ENCODE data around the gene TP53AIP1. TPM values are rescaled to one million over a fixed set of nuclear protein-coding genes. Genes with fewer than 3 reads are reported as not detected.

Gene TP53AIP1
- total RNA-seq, 2 experiments from 2014 or later: 0.20 TPM; not detected in 1

DNA sequence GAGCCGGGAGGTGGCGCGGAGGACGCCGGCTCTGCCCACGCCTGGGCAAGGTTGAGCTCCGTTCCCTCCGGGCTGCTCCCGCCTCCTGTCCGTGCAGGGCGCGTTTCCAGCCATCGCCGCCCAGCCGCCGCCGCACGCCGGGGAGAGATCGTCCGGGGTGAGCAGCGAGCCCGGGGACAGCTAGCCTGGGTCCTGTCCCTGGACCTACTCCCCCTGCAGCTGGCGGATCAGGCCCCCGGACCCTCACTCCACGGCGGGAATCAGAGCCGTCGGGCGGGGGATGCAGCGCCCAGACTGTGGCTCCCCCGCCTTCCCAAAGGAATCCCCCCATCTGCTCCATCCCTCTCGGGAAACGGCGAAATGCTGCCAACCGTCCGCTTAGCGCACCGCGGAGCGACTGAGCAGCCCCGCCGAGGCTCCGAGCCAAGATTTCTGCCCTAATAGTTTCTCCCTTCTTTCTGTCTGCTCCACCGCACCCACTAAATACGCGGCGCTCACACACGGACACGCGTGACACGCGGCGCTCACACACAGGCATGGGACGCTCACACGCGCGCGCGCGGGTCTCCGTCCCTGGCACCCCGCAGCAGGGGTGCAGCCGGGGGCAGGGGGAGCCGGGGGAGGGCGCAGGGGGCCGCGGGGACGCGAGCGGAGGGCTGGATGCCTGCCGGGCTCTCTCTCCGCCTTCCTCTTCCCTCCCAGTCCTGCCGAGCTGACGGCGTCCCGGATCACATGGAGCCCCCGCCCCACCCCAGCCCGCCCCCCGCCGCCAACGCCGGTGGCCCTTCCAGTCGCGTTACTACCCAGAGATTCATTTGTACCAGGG, 51.9 kb downstream of the TP53AIP1 start, which contains the start of gene KCNJ5:
Gene KCNJ5 (plus strand): TSS at position 814 of the 826 bp plus-strand sequence. CDS start 19,918 bp downstream, outside the sequence.
- peaks cover 41 to 57% of the 10 kb centered on the region in 2 experiments for H3K27me3 ChIP-seq (ENCODE audit: control insufficient read depth in 1 of 2, insufficient read depth in 2 of 2, low read length in 2 of 2)
- Mint-ChIP-seq H3K4me3 (peak within 1 kb of the TSS; percentile 80), H3K27ac (no peak within 1 kb of the TSS)

DNA sequence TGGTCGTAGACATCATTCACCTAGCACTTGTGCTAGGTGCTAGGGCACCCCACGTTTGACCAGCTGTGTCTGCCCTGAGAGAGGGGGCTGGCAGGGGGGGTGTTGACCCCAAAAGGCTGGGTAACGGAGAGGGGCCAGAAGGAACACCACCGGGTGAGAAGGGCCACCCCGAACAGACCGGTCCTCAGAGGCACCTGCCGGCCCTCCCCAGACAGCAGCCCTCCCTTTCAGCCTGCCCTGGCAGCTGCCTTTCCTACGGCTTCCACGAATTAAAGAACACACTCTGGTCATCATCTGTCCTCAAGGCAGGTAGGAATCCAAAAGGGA, 52.5 kb downstream of the TP53AIP1 start:
- no peaks in the 10 kb centered on the region for H3K36me3 ChIP-seq (ENCODE audit: insufficient read depth, low read length)
- no peaks in the 10 kb centered on the region for H3K36me3 Mint-ChIP-seq (ENCODE audit: low read depth)
- H3K4me1 ChIP-seq (ENCODE audit: insufficient read depth, low read length): peaks cover 18% of the 10 kb centered on the region
- ChIA-PET POLR2A (no interaction called here), CTCF (no interaction called here)
- H3K4me1 Mint-ChIP-seq (ENCODE audit: low read depth): peaks cover 4% of the 10 kb centered on the region
- ATAC-seq (ENCODE audit: poor library complexity) (no peak), DNase-seq (no peak)
- TF ChIP-seq, protein P1, sequence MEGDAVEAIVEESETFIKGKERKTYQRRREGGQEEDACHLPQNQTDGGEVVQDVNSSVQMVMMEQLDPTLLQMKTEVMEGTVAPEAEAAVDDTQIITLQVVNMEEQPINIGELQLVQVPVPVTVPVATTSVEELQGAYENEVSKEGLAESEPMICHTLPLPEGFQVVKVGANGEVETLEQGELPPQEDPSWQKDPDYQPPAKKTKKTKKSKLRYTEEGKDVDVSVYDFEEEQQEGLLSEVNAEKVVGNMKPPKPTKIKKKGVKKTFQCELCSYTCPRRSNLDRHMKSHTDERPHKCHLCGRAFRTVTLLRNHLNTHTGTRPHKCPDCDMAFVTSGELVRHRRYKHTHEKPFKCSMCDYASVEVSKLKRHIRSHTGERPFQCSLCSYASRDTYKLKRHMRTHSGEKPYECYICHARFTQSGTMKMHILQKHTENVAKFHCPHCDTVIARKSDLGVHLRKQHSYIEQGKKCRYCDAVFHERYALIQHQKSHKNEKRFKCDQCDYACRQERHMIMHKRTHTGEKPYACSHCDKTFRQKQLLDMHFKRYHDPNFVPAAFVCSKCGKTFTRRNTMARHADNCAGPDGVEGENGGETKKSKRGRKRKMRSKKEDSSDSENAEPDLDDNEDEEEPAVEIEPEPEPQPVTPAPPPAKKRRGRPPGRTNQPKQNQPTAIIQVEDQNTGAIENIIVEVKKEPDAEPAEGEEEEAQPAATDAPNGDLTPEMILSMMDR (IDR thresholded peaks at IDR 0.05): no peak
- no peak overlapping the region for H3K27ac Mint-ChIP-seq
- no peak overlapping the region for H3K27ac ChIP-seq (ENCODE audit: low read depth in 1 of 2, low read length in 2 of 2)
- peaks cover 41 to 57% of the 10 kb centered on the region in 2 experiments for H3K27me3 ChIP-seq (ENCODE audit: control insufficient read depth in 1 of 2, insufficient read depth in 2 of 2, low read length in 2 of 2)
- H3K4me3 Mint-ChIP-seq: peak overlapping the region; percentile 12
- H3K4me3 ChIP-seq (ENCODE audit: low read length): peak overlapping the region; percentile 42
- H3K9me3 Mint-ChIP-seq: no peaks in the 10 kb centered on the region
- intact Hi-C loops (cut with DNase I, micrococcal nuclease): no loop called here
- H3K27me3 Mint-ChIP-seq: peaks cover 77% of the 10 kb centered on the region
- H3K9me3 ChIP-seq (ENCODE audit: control insufficient read depth in 1 of 2, insufficient read depth in 1 of 2, low read length in 2 of 2): peaks cover 0 to 15% of the 10 kb centered on the region in 2 experiments

More for the DNA sequence above, 51.9 kb downstream of the TP53AIP1 start, which contains the start of gene KCNJ5:
- Histone ChIP-seq H3K27ac (ENCODE audit: low read depth in 1 of 2, low read length in 2 of 2) (no peak within 1 kb of the TSS), H3K4me1 (ENCODE audit: insufficient read depth, low read length) (peaks cover 18% of the 10 kb centered on the region), H3K36me3 (ENCODE audit: insufficient read depth, low read length) (no peaks in the 10 kb centered on the region), H3K4me3 (ENCODE audit: low read length) (peak within 1 kb of the TSS; percentile 42), H3K9me3 (ENCODE audit: control insufficient read depth in 1 of 2, insufficient read depth in 1 of 2, low read length in 2 of 2) (peaks cover 0 to 15% of the 10 kb centered on the region in 2 experiments)
- ATAC-seq (ENCODE audit: poor library complexity) (peak; percentile 59), DNase-seq (peak in 2 of 14 experiments; percentile 6 to 39)
- no peaks in the 10 kb centered on the region for H3K36me3 Mint-ChIP-seq (ENCODE audit: low read depth)
- intact Hi-C loops (cut with DNase I, micrococcal nuclease): no loop called here
- no peaks in the 10 kb centered on the region for H3K9me3 Mint-ChIP-seq
- ChIA-PET POLR2A (no interaction called here), CTCF (no interaction called here)
- H3K27me3 Mint-ChIP-seq: peaks cover 73% of the 10 kb centered on the region
- H3K4me1 Mint-ChIP-seq (ENCODE audit: low read depth): peaks cover 4% of the 10 kb centered on the region
- TF ChIP-seq, protein P1 (IDR thresholded peaks at IDR 0.05): no peak

DNA sequence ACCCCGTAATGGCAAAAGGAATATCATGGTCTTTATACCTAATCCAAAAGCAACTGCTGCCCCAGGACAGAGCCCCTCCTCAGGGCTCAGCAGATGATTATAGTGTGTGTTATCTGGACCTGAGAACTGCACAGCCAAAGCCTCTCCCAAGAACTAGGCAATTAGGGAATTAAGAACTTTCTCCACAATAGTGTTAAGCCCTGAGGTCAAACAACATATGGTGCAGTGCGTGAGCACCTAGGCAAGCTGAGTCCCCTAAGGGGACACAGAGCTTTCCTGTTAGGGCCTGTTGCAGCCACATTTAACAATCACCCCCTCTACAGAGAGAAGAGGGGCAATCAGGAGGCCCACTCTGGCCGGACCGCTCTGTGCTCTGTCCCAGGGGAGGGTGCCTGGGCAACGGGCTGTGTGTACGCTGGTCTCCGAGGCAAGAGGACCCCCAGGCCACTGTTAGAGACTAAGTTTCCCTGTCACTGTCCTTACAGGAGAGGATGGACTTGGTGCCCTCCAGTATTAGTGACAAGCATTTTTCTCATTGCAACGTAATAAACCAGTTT, 52.9 kb downstream of the TP53AIP1 start:
- CTCF ChIA-PET: no interaction called here

More for the DNA sequence above, 52.9 kb downstream of the TP53AIP1 start:
- Mint-ChIP-seq H3K36me3 (ENCODE audit: low read depth) (no peaks in the 10 kb centered on the region), H3K27me3 (peaks cover 80% of the 10 kb centered on the region), H3K4me1 (ENCODE audit: low read depth) (peaks cover 6% of the 10 kb centered on the region), H3K9me3 (no peaks in the 10 kb centered on the region), H3K4me3 (no peak overlapping the region), H3K27ac (no peak overlapping the region)
- Histone ChIP-seq H3K27me3 (ENCODE audit: control insufficient read depth in 1 of 2, insufficient read depth in 2 of 2, low read length in 2 of 2) (peaks cover 41 to 57% of the 10 kb centered on the region in 2 experiments), H3K27ac (ENCODE audit: low read depth in 1 of 2, low read length in 2 of 2) (no peak overlapping the region), H3K4me3 (ENCODE audit: low read length) (no peak overlapping the region), H3K9me3 (ENCODE audit: control insufficient read depth in 1 of 2, insufficient read depth in 1 of 2, low read length in 2 of 2) (peaks cover 0 to 15% of the 10 kb centered on the region in 2 experiments), H3K36me3 (ENCODE audit: insufficient read depth, low read length) (no peaks in the 10 kb centered on the region), H3K4me1 (ENCODE audit: insufficient read depth, low read length) (peaks cover 18% of the 10 kb centered on the region)
- ATAC-seq (ENCODE audit: poor library complexity) (no peak), DNase-seq (no peak)
- TF ChIP-seq, protein P1 (IDR thresholded peaks at IDR 0.05): no peak
- POLR2A ChIA-PET: no interaction called here
- intact Hi-C loops (cut with DNase I, micrococcal nuclease): no loop called here
